ENCODE measurements around the gene ZNF808.
"Not testable (repeated sequence)": the region's sequence is repeated elsewhere in the genome, so short reads cannot be mapped to it uniquely, and the experiment has no call there.

The ZNF808 gene

GRCh38 chr19:52535771-52536447 is 8.4 kb downstream of the ZNF808 start:
- in situ Hi-C loops (cut with HindIII; ENCODE audit: low sequenced_read_pairs): no loop called here

GRCh38 chr19:52536448-52536800 is 9.0 kb downstream of the ZNF808 start:
- in situ Hi-C loops (cut with HindIII; ENCODE audit: low sequenced_read_pairs): no loop called here

- in situ Hi-C loops (cut with HindIII; ENCODE audit: low sequenced_read_pairs): not testable (repeated sequence)
Observed at GRCh38 chr19:52538815-52539214, 11.3 kb downstream of the ZNF808 start.

- in situ Hi-C loops (cut with HindIII; ENCODE audit: low sequenced_read_pairs): not testable (repeated sequence)
Observed at GRCh38 chr19:52541176-52541575, 13.7 kb downstream of the ZNF808 start.

GRCh38 chr19:52541608-52542007 is 14.1 kb downstream of the ZNF808 start:
- in situ Hi-C loops (cut with HindIII; ENCODE audit: low sequenced_read_pairs): no loop called here

GRCh38 chr19:52542541-52542940 is 15.1 kb downstream of the ZNF808 start:
- in situ Hi-C loops (cut with HindIII; ENCODE audit: low sequenced_read_pairs): not testable (repeated sequence)

- in situ Hi-C loops (cut with HindIII; ENCODE audit: low sequenced_read_pairs): no loop called here
Observed at GRCh38 chr19:52542984-52543664, 15.7 kb downstream of the ZNF808 start.

- in situ Hi-C loops (cut with HindIII; ENCODE audit: low sequenced_read_pairs): no loop called here
Observed at GRCh38 chr19:52554216-52554971, 26.9 kb downstream of the ZNF808 start.

- in situ Hi-C loops (cut with HindIII; ENCODE audit: low sequenced_read_pairs): no loop called here
Observed at GRCh38 chr19:52557231-52557995, 29.9 kb downstream of the ZNF808 start.

GRCh38 chr19:52558732-52559445 is 31.4 kb downstream of the ZNF808 start:
- in situ Hi-C loops (cut with HindIII; ENCODE audit: low sequenced_read_pairs): not testable (repeated sequence)

- in situ Hi-C loops (cut with HindIII; ENCODE audit: low sequenced_read_pairs): not testable (repeated sequence)
Observed at GRCh38 chr19:52561611-52562010, 34.1 kb downstream of the ZNF808 start.

GRCh38 chr19:52566121-52566520 is 38.7 kb downstream of the ZNF808 start:
- in situ Hi-C loops (cut with HindIII; ENCODE audit: low sequenced_read_pairs): no loop called here

GRCh38 chr19:52566588-52566987 is 39.1 kb downstream of the ZNF808 start:
- in situ Hi-C loops (cut with HindIII; ENCODE audit: low sequenced_read_pairs): no loop called here

GRCh38 chr19:52567921-52568320 is 40.5 kb downstream of the ZNF808 start:
- in situ Hi-C loops (cut with HindIII; ENCODE audit: low sequenced_read_pairs): no loop called here

- in situ Hi-C loops (cut with HindIII; ENCODE audit: low sequenced_read_pairs): not testable (repeated sequence)
Observed at GRCh38 chr19:52569638-52569999, 42.2 kb downstream of the ZNF808 start.

- in situ Hi-C loops (cut with HindIII; ENCODE audit: low sequenced_read_pairs): no loop called here
Observed at GRCh38 chr19:52570000-52570861, 42.8 kb downstream of the ZNF808 start, which contains the start of gene ZNF701. Gene ZNF701, plus strand, starts transcription at chr19:52570287. Its CDS starts 3,861 bp downstream, at chr19:52574148.

GRCh38 chr19:52584736-52585440 is 57.4 kb downstream of the ZNF808 start:
- in situ Hi-C loops (cut with HindIII; ENCODE audit: low sequenced_read_pairs): no loop called here

- in situ Hi-C loops (cut with HindIII; ENCODE audit: low sequenced_read_pairs): no loop called here
Observed at GRCh38 chr19:52585604-52586003, 58.1 kb downstream of the ZNF808 start.

GRCh38 chr19:52590728-52591127 is 63.3 kb downstream of the ZNF808 start:
- in situ Hi-C loops (cut with HindIII; ENCODE audit: low sequenced_read_pairs): no loop called here

All from endothelial cell of hepatic sinusoid (primary cell).